ENCODE data around the gene RGS16. TPM values are rescaled to one million over a fixed set of nuclear protein-coding genes. Genes with fewer than 3 reads are reported as not detected.
A peak's percentile ranks its signal among the peaks of the same experiment; 100 is the strongest.

Gene RGS16
- total RNA-seq, 1 donor: 4.3 TPM

DNA sequence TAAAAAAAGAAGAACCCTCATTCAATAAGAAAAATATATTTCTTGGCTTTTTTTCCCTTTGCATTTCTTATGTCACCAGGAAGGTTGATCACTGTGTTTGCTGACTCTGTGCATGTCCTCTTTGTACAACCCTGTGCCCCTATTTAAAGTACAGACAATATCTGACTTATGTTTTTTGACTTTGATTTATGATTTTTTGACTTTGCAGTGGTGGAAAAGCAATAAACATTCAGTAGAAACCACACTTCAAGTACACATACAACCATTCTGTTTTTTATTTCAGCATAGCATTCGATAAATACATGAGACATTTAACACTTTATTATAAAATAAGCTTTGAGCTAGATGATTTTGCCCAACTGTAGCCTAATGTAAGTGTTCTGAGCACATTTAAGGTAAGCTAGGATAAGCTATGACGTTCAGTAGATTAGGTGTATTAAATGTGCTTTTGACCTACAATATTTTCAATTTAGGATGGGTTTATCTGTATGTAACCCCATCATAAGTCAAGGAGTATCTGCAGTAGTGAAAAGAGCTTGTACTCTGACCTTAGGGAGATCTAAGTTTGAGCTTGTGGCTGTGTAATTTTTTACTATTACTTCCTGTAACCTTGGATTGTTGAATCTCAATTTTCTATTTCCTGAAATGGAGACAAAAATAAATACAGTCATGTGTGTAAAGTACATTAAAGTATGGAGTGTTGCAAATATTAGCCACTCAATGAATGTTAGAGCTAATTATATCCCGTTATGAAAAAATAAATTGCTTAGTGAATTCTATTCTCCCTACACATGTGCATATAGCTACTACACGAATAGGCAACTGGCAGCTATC is 16.3 kb downstream of the RGS16 start:
- Histone ChIP-seq H3K9me3 (ENCODE audit: low read depth, low read length) (no peaks in the 10 kb centered on the region), H3K4me1 (ENCODE audit: insufficient read depth, low read length) (peaks cover 44% of the 10 kb centered on the region), H3K4me3 (ENCODE audit: low read length) (peak overlapping the region; percentile 93), H3K27me3 (ENCODE audit: insufficient read depth, low read length) (no peaks in the 10 kb centered on the region)

- H3K9me3 ChIP-seq (ENCODE audit: low read depth, low read length): no peaks in the 10 kb centered on the region
- peaks cover 47% of the 10 kb centered on the region for H3K4me1 ChIP-seq (ENCODE audit: insufficient read depth, low read length)
- H3K4me3 ChIP-seq (ENCODE audit: low read length): no peak overlapping the region
- no peaks in the 10 kb centered on the region for H3K27me3 ChIP-seq (ENCODE audit: insufficient read depth, low read length)
Measured at GRCh38 chr1:182587093-182587492, 17.1 kb downstream of the RGS16 start.

DNA sequence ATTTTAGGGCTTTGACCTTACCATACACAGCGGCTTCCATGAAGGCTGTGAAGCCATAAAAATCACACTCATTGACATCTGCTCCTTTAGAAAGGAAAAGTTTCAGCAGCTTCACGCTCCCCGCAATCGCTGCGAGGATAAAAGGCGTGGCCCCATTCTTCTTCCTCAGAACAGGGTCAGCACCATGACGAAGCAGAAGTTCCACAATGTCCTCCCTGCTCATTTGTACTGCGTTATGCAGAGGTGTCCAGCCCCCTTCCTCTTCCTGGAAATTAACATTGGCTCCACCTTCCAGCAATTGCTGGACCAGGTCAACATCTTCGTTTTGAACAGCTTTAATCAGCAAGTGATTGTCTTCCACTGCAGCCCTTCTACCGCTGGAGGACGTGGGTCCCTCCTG is 17.8 kb downstream of the RGS16 start:
- Histone ChIP-seq H3K4me1 (ENCODE audit: insufficient read depth, low read length) (peaks cover 47% of the 10 kb centered on the region), H3K4me3 (ENCODE audit: low read length) (no peak overlapping the region), H3K9me3 (ENCODE audit: low read depth, low read length) (no peaks in the 10 kb centered on the region), H3K27me3 (ENCODE audit: insufficient read depth, low read length) (no peaks in the 10 kb centered on the region)

DNA sequence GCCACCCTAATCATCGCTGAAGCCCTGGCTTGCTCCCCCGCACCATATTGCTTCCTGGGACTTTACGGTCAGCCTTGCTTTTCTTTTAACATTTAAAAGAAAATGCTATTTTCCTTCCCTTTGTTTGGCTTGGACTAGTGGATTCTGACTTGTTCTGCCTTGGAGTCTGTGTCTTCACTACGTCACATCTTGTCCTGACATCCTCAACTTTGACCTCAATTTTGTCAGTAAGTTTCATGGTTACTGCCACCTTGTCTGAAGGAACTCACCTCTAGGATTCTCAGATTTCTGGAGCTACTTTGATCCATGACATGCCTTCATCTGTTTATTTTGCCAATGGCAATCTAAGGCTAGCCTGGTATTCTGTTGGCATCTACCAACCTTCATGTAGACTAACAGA is 19.4 kb downstream of the RGS16 start:
- Histone ChIP-seq H3K9me3 (ENCODE audit: low read depth, low read length) (no peaks in the 10 kb centered on the region), H3K4me1 (ENCODE audit: insufficient read depth, low read length) (peaks cover 47% of the 10 kb centered on the region), H3K27me3 (ENCODE audit: insufficient read depth, low read length) (no peaks in the 10 kb centered on the region), H3K4me3 (ENCODE audit: low read length) (no peak overlapping the region)

- Histone ChIP-seq H3K9me3 (ENCODE audit: low read depth, low read length) (no peaks in the 10 kb centered on the region), H3K4me3 (ENCODE audit: low read length) (no peak overlapping the region), H3K4me1 (ENCODE audit: insufficient read depth, low read length) (peaks cover 30% of the 10 kb centered on the region), H3K27me3 (ENCODE audit: insufficient read depth, low read length) (no peaks in the 10 kb centered on the region)
Measured at GRCh38 chr1:182580736-182581135, 23.5 kb downstream of the RGS16 start.

DNA sequence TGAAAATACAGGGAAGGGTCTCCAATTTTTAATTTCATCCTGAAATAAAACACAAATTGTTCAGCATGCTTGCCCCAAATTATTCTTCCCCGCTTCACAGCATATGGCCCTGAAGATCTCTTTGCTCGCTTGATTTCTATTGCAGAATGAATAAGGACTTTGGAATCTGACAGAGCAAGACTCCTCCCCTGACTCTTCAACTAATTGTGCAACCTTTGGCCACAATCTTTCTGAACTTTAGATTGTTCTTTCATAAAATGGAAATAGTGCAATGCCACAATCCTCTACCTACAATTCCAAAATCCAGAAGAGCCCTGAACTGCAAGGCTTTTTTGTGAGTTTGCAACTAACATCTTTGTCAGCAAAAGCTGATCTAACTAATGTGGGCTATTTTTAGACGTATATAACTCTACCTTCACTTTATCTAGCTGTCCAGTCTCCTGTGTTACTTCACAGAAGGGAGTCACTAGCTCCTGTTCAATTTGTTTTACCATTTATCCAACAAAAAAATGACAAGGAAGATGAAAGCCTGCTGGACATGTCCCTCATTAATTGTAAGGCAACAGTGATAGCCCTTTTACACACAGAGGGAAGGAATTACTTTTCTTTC is 28.5 kb downstream of the RGS16 start:
- Histone ChIP-seq H3K4me1 (ENCODE audit: insufficient read depth, low read length) (no peaks in the 10 kb centered on the region), H3K27me3 (ENCODE audit: insufficient read depth, low read length) (no peaks in the 10 kb centered on the region), H3K9me3 (ENCODE audit: low read depth, low read length) (no peaks in the 10 kb centered on the region), H3K4me3 (ENCODE audit: low read length) (no peak overlapping the region)

DNA sequence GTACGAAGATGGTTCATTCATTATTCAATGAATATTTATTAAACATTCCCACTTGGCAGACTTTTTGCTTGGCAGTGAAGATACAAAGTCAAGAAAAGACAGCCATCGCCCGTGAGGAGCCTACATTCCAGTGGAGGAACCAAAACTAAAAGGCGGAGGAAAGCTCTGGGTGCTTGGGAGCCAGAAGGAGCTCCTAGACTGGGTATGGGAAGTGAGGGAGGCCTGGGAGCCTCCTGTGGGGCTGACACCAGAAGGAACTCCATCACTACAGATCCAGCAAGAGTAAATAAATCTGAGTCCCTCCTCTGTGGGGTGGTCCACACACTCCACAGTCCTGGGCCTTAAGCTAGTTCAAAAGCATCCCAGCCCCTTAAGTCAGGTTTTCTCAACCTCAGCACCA is 30.0 kb downstream of the RGS16 start:
- Histone ChIP-seq H3K4me3 (ENCODE audit: low read length) (no peak overlapping the region), H3K9me3 (ENCODE audit: low read depth, low read length) (no peaks in the 10 kb centered on the region), H3K4me1 (ENCODE audit: insufficient read depth, low read length) (peaks cover 3% of the 10 kb centered on the region), H3K27me3 (ENCODE audit: insufficient read depth, low read length) (no peaks in the 10 kb centered on the region)

DNA sequence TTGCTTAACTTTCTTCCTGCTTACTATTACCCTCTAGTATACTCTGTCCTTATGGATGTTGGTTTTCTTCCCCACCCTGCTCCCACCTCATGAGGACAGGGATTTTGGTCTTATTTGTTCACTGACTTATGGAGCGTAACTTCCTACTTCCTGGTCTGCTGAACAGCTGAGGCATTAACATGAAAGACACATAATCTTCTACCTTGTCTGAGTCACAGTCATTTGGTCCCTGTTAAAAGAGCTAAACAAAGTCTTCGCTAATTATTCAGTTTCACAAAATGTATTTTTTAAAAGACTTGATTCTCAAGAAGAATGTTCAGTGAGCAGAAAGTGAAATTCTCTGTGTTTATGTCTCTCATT is 33.6 kb downstream of the RGS16 start:
- peaks cover 6% of the 10 kb centered on the region for H3K4me1 ChIP-seq (ENCODE audit: insufficient read depth, low read length)
- no peaks in the 10 kb centered on the region for H3K27me3 ChIP-seq (ENCODE audit: insufficient read depth, low read length)
- H3K4me3 ChIP-seq (ENCODE audit: low read length): no peak overlapping the region
- no peaks in the 10 kb centered on the region for H3K9me3 ChIP-seq (ENCODE audit: low read depth, low read length)

DNA sequence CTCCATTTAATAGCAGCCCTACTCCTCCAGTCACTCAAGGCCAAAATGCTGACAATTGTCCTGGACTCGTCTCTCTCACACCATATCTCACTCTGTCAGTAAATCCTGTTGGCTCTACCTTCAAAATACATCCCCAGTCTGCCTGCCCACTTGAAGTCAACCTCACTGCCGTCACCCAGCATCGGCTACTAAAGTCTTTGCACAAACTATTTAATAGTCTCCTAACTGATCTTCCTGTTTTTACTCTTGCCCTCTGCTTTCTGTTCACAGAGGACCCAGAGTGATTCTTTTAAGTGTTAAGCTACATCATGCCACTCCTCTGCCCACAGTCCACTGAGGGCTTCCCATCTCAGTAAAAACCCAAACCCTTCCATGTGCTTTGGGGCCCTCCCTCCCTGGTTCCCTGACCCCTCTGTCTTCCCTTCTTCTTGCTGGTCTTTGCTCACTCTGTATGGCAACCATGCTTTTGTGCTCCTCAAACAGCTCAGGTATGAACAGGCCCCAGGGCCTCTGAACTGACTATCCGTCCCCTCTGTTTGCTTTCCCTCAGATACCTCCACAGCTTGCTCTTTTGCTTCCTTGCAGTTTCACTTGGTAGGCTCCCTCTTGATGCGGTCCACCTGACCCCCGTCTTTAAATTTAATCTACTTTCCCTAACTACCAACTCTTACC is 34.1 kb downstream of the RGS16 start:
- Histone ChIP-seq H3K4me1 (ENCODE audit: insufficient read depth, low read length) (peaks cover 6% of the 10 kb centered on the region), H3K9me3 (ENCODE audit: low read depth, low read length) (no peaks in the 10 kb centered on the region), H3K27me3 (ENCODE audit: insufficient read depth, low read length) (no peaks in the 10 kb centered on the region), H3K4me3 (ENCODE audit: low read length) (no peak overlapping the region)

- no peaks in the 10 kb centered on the region for H3K9me3 ChIP-seq (ENCODE audit: low read depth, low read length)
- H3K4me3 ChIP-seq (ENCODE audit: low read length): no peak overlapping the region
- H3K4me1 ChIP-seq (ENCODE audit: insufficient read depth, low read length): peaks cover 6% of the 10 kb centered on the region
- no peaks in the 10 kb centered on the region for H3K27me3 ChIP-seq (ENCODE audit: insufficient read depth, low read length)
Measured at GRCh38 chr1:182568647-182569284, 35.4 kb downstream of the RGS16 start.

- H3K4me3 ChIP-seq (ENCODE audit: low read length): no peak overlapping the region
- H3K4me1 ChIP-seq (ENCODE audit: insufficient read depth, low read length): peaks cover 6% of the 10 kb centered on the region
- no peaks in the 10 kb centered on the region for H3K9me3 ChIP-seq (ENCODE audit: low read depth, low read length)
- no peaks in the 10 kb centered on the region for H3K27me3 ChIP-seq (ENCODE audit: insufficient read depth, low read length)
Measured at GRCh38 chr1:182567629-182568028, 36.6 kb downstream of the RGS16 start.

- Histone ChIP-seq H3K9me3 (ENCODE audit: low read depth, low read length) (no peaks in the 10 kb centered on the region), H3K4me3 (ENCODE audit: low read length) (no peak overlapping the region), H3K4me1 (ENCODE audit: insufficient read depth, low read length) (peaks cover 6% of the 10 kb centered on the region), H3K27me3 (ENCODE audit: insufficient read depth, low read length) (no peaks in the 10 kb centered on the region)
Measured at GRCh38 chr1:182565537-182565936, 38.7 kb downstream of the RGS16 start.

- Histone ChIP-seq H3K27me3 (ENCODE audit: insufficient read depth, low read length) (no peaks in the 10 kb centered on the region), H3K4me3 (ENCODE audit: low read length) (no peak overlapping the region), H3K4me1 (ENCODE audit: insufficient read depth, low read length) (peaks cover 3% of the 10 kb centered on the region), H3K9me3 (ENCODE audit: low read depth, low read length) (no peaks in the 10 kb centered on the region)
Measured at GRCh38 chr1:182564406-182565004, 39.7 kb downstream of the RGS16 start.

GRCh38 chr1:182563095-182563494 is 41.1 kb downstream of the RGS16 start:
- Histone ChIP-seq H3K9me3 (ENCODE audit: low read depth, low read length) (no peaks in the 10 kb centered on the region), H3K4me3 (ENCODE audit: low read length) (no peak overlapping the region), H3K4me1 (ENCODE audit: insufficient read depth, low read length) (no peaks in the 10 kb centered on the region), H3K27me3 (ENCODE audit: insufficient read depth, low read length) (no peaks in the 10 kb centered on the region)

DNA sequence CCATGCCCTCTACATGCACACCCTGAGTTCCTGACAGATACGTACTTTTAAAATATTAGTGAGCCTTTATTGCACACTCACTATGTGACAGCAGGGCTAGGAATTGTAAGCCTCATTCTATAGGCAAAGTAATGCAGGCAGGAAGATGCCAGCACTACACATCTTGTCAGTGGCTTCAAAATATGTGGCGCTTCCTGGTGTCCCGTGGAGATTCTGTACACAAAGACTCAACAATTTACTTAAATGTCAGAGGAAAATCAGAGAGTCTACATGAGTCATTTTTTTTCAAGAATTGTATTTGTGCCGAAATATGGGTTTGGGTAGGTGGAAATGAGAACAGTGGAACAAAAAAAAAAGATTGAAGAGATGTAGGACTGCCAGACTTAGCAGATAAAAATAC is 42.7 kb downstream of the RGS16 start:
- Histone ChIP-seq H3K4me3 (ENCODE audit: low read length) (no peak overlapping the region), H3K27me3 (ENCODE audit: insufficient read depth, low read length) (no peaks in the 10 kb centered on the region), H3K9me3 (ENCODE audit: low read depth, low read length) (no peaks in the 10 kb centered on the region), H3K4me1 (ENCODE audit: insufficient read depth, low read length) (no peaks in the 10 kb centered on the region)
